Left ventricle myocardium inferior (tissue), 1 donor: Measurements from ENCODE around the gene MEI4. TPM values are rescaled to one million over a fixed set of nuclear protein-coding genes. Genes with fewer than 3 reads are reported as not detected.
"Not testable (repeated sequence)": the region's sequence is repeated elsewhere in the genome, so short reads cannot be mapped to it uniquely, and the experiment has no call there.

Experiments used
- DNase-seq: peaks from one replicate; pipeline ENCODE4 v3.0.0-alpha.2; 2020
- H3K27ac ChIP-seq: fragments of 200-600 bp; replicated peaks from 2 replicates; pipeline ENCODE4 v1.8.0; 2021
- H3K27me3 ChIP-seq: fragments of 200-600 bp; 2 replicates; pipeline ENCODE4 v1.8.0; 2021; ENCODE audit warnings: low read depth
- H3K36me3 ChIP-seq: fragments of 200-600 bp; 2 replicates; pipeline ENCODE4 v1.8.0; 2021
- H3K4me1 ChIP-seq: fragments of 200-600 bp; 2 replicates; pipeline ENCODE4 v1.8.0; 2021
- H3K4me3 ChIP-seq: fragments of 200-600 bp; 2 replicates; pipeline ENCODE4 v1.8.0; 2021; ENCODE audit warnings: mild to moderate bottlenecking, moderate library complexity
- H3K9me3 ChIP-seq: fragments of 200-600 bp; replicated peaks from 2 replicates; pipeline ENCODE4 v1.8.0; 2021
- CTCF ChIP-seq: fragments of 200-600 bp; IDR thresholded peaks from 2 replicates; pipeline ENCODE4 v1.8.0; 2021; ENCODE audit warnings: antibody characterized with exemption, mild to moderate bottlenecking, borderline replicate concordance
- intact Hi-C: fragments of 100-400 bp; cut with micrococcal nuclease; formaldehyde crosslinking; loops from one replicate; pipeline ENCODE4 v1.11.0; 2022
- total RNA-seq: library from RNA; stranded (reverse); fragmentation: NEBNext Ultra II Directional; extraction: Animal tissue kit (Norgen Biotek cat#: 25700); gene quantifications from one replicate; pipeline ENCODE4 v1.2.1, GENCODE V29; 2021
- donor health status: DM: no; HTN: yes; CAD: no; lungs with severe emphysema.

Gene MEI4
- total RNA-seq, 1 donor from 2014 or later, result 0.52 TPM

GRCh38 chr6:77715588-77715987 is 62.7 kb downstream of the MEI4 start:
- no peaks in the 10 kb centered on the region for H3K9me3 ChIP-seq
- no peak overlapping the region for H3K27ac ChIP-seq
- TF ChIP-seq CTCF, result no peak
- no peaks in the 10 kb centered on the region for H3K27me3 ChIP-seq
- no peaks in the 10 kb centered on the region for H3K36me3 ChIP-seq
- intact Hi-C loops, result no loop called here
- no peak for DNase-seq
- no peak overlapping the region for H3K4me3 ChIP-seq
- H3K4me1 ChIP-seq, result no peaks in the 10 kb centered on the region

GRCh38 chr6:77716311-77716710 is 63.5 kb downstream of the MEI4 start:
- Histone ChIP-seq H3K4me3 (no peak overlapping the region), H3K27me3 (no peaks in the 10 kb centered on the region), H3K9me3 (no peaks in the 10 kb centered on the region), H3K36me3 (no peaks in the 10 kb centered on the region), H3K4me1 (no peaks in the 10 kb centered on the region), H3K27ac (no peak overlapping the region)
- no peak for TF ChIP-seq CTCF
- DNase-seq, result no peak
- intact Hi-C loops, result no loop called here

GRCh38 chr6:77736010-77736409 is 83.2 kb downstream of the MEI4 start:
- DNase-seq, H3K27ac ChIP-seq, H3K27me3 ChIP-seq, H3K36me3 ChIP-seq, H3K4me1 ChIP-seq, H3K9me3 ChIP-seq, H3K4me3 ChIP-seq, intact Hi-C loops: not testable (repeated sequence)

GRCh38 chr6:77740380-77740779 is 87.5 kb downstream of the MEI4 start:
- Histone ChIP-seq H3K36me3 (no peaks in the 10 kb centered on the region), H3K27ac (no peak overlapping the region), H3K4me3 (no peak overlapping the region), H3K4me1 (no peaks in the 10 kb centered on the region), H3K27me3 (no peaks in the 10 kb centered on the region), H3K9me3 (peaks cover 8% of the 10 kb centered on the region)
- DNase-seq, result no peak
- peak; percentile 53 for TF ChIP-seq CTCF
- intact Hi-C loops, result no loop called here

GRCh38 chr6:77752156-77752555 is 99.3 kb downstream of the MEI4 start:
- DNase-seq, intact Hi-C loops: not testable (repeated sequence)

GRCh38 chr6:77762386-77762785 is 109.5 kb downstream of the MEI4 start:
- Histone ChIP-seq H3K27ac (no peak overlapping the region), H3K4me1 (no peaks in the 10 kb centered on the region), H3K27me3 (no peaks in the 10 kb centered on the region), H3K9me3 (peaks cover 5% of the 10 kb centered on the region), H3K4me3 (no peak overlapping the region), H3K36me3 (no peaks in the 10 kb centered on the region)
- no peak for TF ChIP-seq CTCF
- no peak for DNase-seq
- intact Hi-C loops, result no loop called here

More at GRCh38 chr6:77752156-77752555, 99.3 kb downstream of the MEI4 start:
- not testable (repeated sequence) for H3K36me3 ChIP-seq, H3K27ac ChIP-seq, H3K4me1 ChIP-seq, H3K4me3 ChIP-seq, H3K27me3 ChIP-seq
- H3K9me3 ChIP-seq, result peaks cover 26% of the 10 kb centered on the region

GRCh38 chr6:77763124-77763523 is 110.3 kb downstream of the MEI4 start:
- Histone ChIP-seq H3K4me1 (no peaks in the 10 kb centered on the region), H3K9me3 (peaks cover 5% of the 10 kb centered on the region), H3K27me3 (no peaks in the 10 kb centered on the region), H3K4me3 (no peak overlapping the region), H3K36me3 (no peaks in the 10 kb centered on the region), H3K27ac (no peak overlapping the region)
- no peak for TF ChIP-seq CTCF
- no peak for DNase-seq
- intact Hi-C loops, result no loop called here
